Measurements from ENCODE around the gene EFTUD2. TPM values are rescaled to one million over a fixed set of nuclear protein-coding genes. Genes with fewer than 3 reads are reported as not detected.
A peak's percentile ranks its signal among the peaks of the same experiment; 100 is the strongest.

Gene EFTUD2
- total and polyA plus RNA-seq, 2 of the 13 experiments (the other 11 are each of a cell fraction or from before 2014, with no cell fraction given) = 111 to 137 TPM

- 0 out of 2 replicates have a peak, but pooled peaks have one; percentile 15 for TF ChIP-seq IKZF5 (CRISPR knock-in tag; IDR thresholded peaks at IDR 0.05)
- no peak for TF ChIP-seq POLR2AphosphoS2 (IDR thresholded peaks at IDR 0.05; ENCODE audit: low read depth, low read length)
- no peak for TF ChIP-seq FOXM1 (CRISPR knock-in tag; IDR thresholded peaks at IDR 0.05)
- peak; percentile 89 for TF ChIP-seq ZNF335 (CRISPR knock-in tag; IDR thresholded peaks at IDR 0.05)
- TF ChIP-seq ZNF747 (CRISPR knock-in tag; IDR thresholded peaks at IDR 0.05; ENCODE audit: borderline replicate concordance) = no peak
- no peak for TF ChIP-seq HDAC6 (IDR thresholded peaks at IDR 0.05; ENCODE audit: low read depth, low read length)
- no peak for TF ChIP-seq THRA (CRISPR knock-in tag; IDR thresholded peaks at IDR 0.05; ENCODE audit: borderline replicate concordance)
- TF ChIP-seq ZNF230 (CRISPR knock-in tag; IDR thresholded peaks at IDR 0.05) = no peak
- TF ChIP-seq RFXANK (CRISPR knock-in tag; IDR thresholded peaks at IDR 0.05) = no peak
- no peak for TF ChIP-seq FOXA3 (CRISPR knock-in tag; IDR thresholded peaks at IDR 0.05)
- peak; percentile 35 to 84; a peak in 3 of 4 replicates for TF ChIP-seq HMGXB4 (CRISPR knock-in tag; IDR thresholded peaks at IDR 0.05; ENCODE audit: borderline replicate concordance in 1 of 2, low read depth in 1 of 2)
- peak; percentile 66; the same call in 1 of the 2 replicates for TF ChIP-seq ZBTB8A (CRISPR knock-in tag; IDR thresholded peaks at IDR 0.05; ENCODE audit: borderline replicate concordance, low read depth)
- peak; percentile 89; the same call in 1 of the 2 replicates for TF ChIP-seq ZBED4 (CRISPR knock-in tag; IDR thresholded peaks at IDR 0.05; ENCODE audit: borderline replicate concordance)
- peak; percentile 42 for TF ChIP-seq TEAD3 (CRISPR knock-in tag; optimal IDR thresholded peaks at IDR 0.05; ENCODE audit: borderline replicate concordance)
- no peak for TF ChIP-seq GTF2F1 (IDR thresholded peaks at IDR 0.05; ENCODE audit: low read length)
- no peak for TF ChIP-seq ZNF333 (CRISPR knock-in tag; IDR thresholded peaks at IDR 0.05; ENCODE audit: borderline replicate concordance)
- TF ChIP-seq IKZF4 (CRISPR knock-in tag; IDR thresholded peaks at IDR 0.05; ENCODE audit: borderline replicate concordance, low read depth, not compliant biosample characterization) = no peak
- TF ChIP-seq ZNF549 (CRISPR knock-in tag; IDR thresholded peaks at IDR 0.05) = no peak
- peak; percentile 73 to 91 for TF ChIP-seq NR2F1 (CRISPR knock-in tag; IDR thresholded peaks at IDR 0.05)
- no peak for TF ChIP-seq ZKSCAN8 (CRISPR knock-in tag; IDR thresholded peaks at IDR 0.05; ENCODE audit: borderline replicate concordance)
- no peak for TF ChIP-seq HCFC1 (IDR thresholded peaks at IDR 0.05; ENCODE audit: low read depth, low read length)
Observed at GRCh38 chr17:44911133-44912001, 12.1 kb upstream of the EFTUD2 start (continued).
